ENCODE results near the gene ADGRG4. TPM values are rescaled to one million over a fixed set of nuclear protein-coding genes. Genes with fewer than 3 reads are reported as not detected.
A peak's percentile ranks its signal among the peaks of the same experiment; 100 is the strongest.

The ADGRG4 gene
- total and polyA plus RNA-seq, 2 donors (not counting 1 experiment from before 2014, with no cell fraction given): 0.03 TPM; not detected in 1

DNA sequence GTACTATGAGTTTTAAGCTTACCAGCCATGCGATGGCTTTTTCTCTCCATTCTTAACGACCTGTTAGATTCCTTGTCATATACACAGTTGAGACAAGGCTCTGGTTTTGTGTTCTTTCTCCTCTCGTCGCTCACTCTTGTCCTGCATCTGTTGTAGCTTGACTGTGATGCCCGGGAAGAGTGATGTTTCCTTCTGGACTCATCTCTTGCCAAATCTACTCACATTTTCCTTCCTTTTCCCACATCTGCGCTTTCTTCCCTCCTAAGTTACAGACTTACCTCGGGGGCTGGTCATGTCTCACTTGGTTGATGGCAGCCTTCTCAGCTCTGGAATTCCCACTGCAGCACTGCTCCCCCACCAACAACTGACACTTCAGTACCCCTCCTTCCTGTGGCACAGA lies 44.7 kb upstream of the ADGRG4 start:
- Histone ChIP-seq H3K27me3 (ENCODE audit: control insufficient read depth, insufficient read depth, low read length) (no peaks in the 10 kb centered on the region), H4K20me1 (ENCODE audit: control insufficient read depth, extremely low read depth, insufficient read depth, low read length) (no peaks in the 10 kb centered on the region), H3K36me3 (ENCODE audit: control insufficient read depth, insufficient read depth, low read length) (no peaks in the 10 kb centered on the region), H3K9me3 (ENCODE audit: control insufficient read depth, insufficient read depth, low read depth, low read length) (no peaks in the 10 kb centered on the region), H3K4me2 (ENCODE audit: extremely low read depth, insufficient read depth, low read length) (peak overlapping the region; percentile 32), H2AFZ (ENCODE audit: low read length) (peak overlapping the region; percentile 4), H3K9ac (ENCODE audit: insufficient read depth, low read length) (no peak overlapping the region), H3K79me2 (ENCODE audit: control insufficient read depth, insufficient read depth, low read length) (no peaks in the 10 kb centered on the region), H3K27ac (ENCODE audit: insufficient read depth, low read length) (peak overlapping the region; percentile 27), H3K4me3 (replicated peaks in 1 of 4; ENCODE audit: control extremely low read depth in 1 of 4, insufficient read depth in 1 of 4, low read depth in 3 of 4, low read length in 4 of 4) (peak overlapping the region in 1 of 4 experiments; percentile 27), H3K4me1 (ENCODE audit: control insufficient read depth, extremely low read depth, insufficient read depth, low read length) (peaks cover 21% of the 10 kb centered on the region)
- no peak for DNase-seq (ENCODE audit: low read depth in 2 of 2)
- TF ChIP-seq, protein P1, sequence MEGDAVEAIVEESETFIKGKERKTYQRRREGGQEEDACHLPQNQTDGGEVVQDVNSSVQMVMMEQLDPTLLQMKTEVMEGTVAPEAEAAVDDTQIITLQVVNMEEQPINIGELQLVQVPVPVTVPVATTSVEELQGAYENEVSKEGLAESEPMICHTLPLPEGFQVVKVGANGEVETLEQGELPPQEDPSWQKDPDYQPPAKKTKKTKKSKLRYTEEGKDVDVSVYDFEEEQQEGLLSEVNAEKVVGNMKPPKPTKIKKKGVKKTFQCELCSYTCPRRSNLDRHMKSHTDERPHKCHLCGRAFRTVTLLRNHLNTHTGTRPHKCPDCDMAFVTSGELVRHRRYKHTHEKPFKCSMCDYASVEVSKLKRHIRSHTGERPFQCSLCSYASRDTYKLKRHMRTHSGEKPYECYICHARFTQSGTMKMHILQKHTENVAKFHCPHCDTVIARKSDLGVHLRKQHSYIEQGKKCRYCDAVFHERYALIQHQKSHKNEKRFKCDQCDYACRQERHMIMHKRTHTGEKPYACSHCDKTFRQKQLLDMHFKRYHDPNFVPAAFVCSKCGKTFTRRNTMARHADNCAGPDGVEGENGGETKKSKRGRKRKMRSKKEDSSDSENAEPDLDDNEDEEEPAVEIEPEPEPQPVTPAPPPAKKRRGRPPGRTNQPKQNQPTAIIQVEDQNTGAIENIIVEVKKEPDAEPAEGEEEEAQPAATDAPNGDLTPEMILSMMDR (conservative IDR thresholded peaks at IDR 0.05 in 1 of 2, IDR thresholded peaks at IDR 0.05 in 1 of 2; ENCODE audit: low read depth in 1 of 2, low read length in 2 of 2): no peak
- TF ChIP-seq EZH2 (IDR thresholded peaks at IDR 0.05; ENCODE audit: low read length, missing control alignments): no peak

DNA sequence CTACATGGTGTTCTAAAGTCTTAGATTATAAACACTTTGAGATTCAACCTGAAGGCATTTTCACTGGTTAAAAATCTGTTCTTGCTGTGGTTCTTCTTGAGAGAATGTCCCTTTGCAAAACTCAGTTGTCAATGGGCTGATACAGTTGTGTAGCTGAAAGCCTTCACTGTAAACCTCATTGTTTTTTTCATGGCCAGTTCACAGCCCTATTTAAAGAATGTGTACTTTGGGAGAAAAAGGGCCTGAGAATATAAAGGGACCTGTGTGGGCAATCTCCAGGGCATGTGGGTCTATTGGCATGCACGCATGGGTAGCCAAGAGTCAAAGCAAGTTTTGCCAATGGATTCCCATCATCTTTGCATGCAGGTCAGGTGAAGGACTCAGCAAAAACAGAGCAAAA lies 41.8 kb upstream of the ADGRG4 start:
- Histone ChIP-seq H3K9ac (ENCODE audit: insufficient read depth, low read length) (no peak overlapping the region), H3K4me1 (ENCODE audit: control insufficient read depth, extremely low read depth, insufficient read depth, low read length) (peaks cover 25% of the 10 kb centered on the region), H3K79me2 (ENCODE audit: control insufficient read depth, insufficient read depth, low read length) (no peaks in the 10 kb centered on the region), H3K9me3 (ENCODE audit: control insufficient read depth, insufficient read depth, low read depth, low read length) (no peaks in the 10 kb centered on the region), H3K4me2 (ENCODE audit: extremely low read depth, insufficient read depth, low read length) (no peak overlapping the region), H3K4me3 (replicated peaks in 1 of 4; ENCODE audit: control extremely low read depth in 1 of 4, insufficient read depth in 1 of 4, low read depth in 3 of 4, low read length in 4 of 4) (no peak overlapping the region), H3K27me3 (ENCODE audit: control insufficient read depth, insufficient read depth, low read length) (no peaks in the 10 kb centered on the region), H3K36me3 (ENCODE audit: control insufficient read depth, insufficient read depth, low read length) (no peaks in the 10 kb centered on the region), H4K20me1 (ENCODE audit: control insufficient read depth, extremely low read depth, insufficient read depth, low read length) (no peaks in the 10 kb centered on the region), H3K27ac (ENCODE audit: insufficient read depth, low read length) (peak overlapping the region; percentile 52), H2AFZ (ENCODE audit: low read length) (no peak overlapping the region)
- TF ChIP-seq, protein P1 (conservative IDR thresholded peaks at IDR 0.05 in 1 of 2, IDR thresholded peaks at IDR 0.05 in 1 of 2; ENCODE audit: low read depth in 1 of 2, low read length in 2 of 2): no peak
- TF ChIP-seq EZH2 (IDR thresholded peaks at IDR 0.05; ENCODE audit: low read length, missing control alignments): no peak
- no peak for DNase-seq (ENCODE audit: low read depth in 2 of 2)

DNA sequence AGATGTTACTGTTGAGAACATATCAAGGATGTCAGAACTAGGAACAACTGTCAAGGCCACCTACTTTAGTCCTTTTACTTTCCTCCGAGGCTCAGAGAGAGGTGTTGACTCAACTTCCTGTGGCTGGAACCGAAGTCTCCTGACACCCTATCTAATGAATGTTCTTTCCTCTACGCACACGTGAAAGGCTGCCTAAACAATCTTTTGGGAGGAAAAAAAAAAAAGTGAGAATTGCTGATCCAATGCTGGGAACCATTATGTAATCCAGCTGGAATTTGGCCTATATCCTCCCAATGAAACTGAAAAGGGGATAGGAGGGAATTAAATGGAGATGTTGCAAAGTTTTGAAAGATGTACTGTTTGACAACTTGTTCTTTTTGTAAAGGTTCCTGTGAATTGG lies 41.2 kb upstream of the ADGRG4 start:
- Histone ChIP-seq H3K9me3 (ENCODE audit: control insufficient read depth, insufficient read depth, low read depth, low read length) (no peaks in the 10 kb centered on the region), H3K27ac (ENCODE audit: insufficient read depth, low read length) (peak overlapping the region; percentile 71), H4K20me1 (ENCODE audit: control insufficient read depth, extremely low read depth, insufficient read depth, low read length) (no peaks in the 10 kb centered on the region), H3K36me3 (ENCODE audit: control insufficient read depth, insufficient read depth, low read length) (no peaks in the 10 kb centered on the region), H2AFZ (ENCODE audit: low read length) (no peak overlapping the region), H3K4me3 (replicated peaks in 1 of 4; ENCODE audit: control extremely low read depth in 1 of 4, insufficient read depth in 1 of 4, low read depth in 3 of 4, low read length in 4 of 4) (no peak overlapping the region), H3K9ac (ENCODE audit: insufficient read depth, low read length) (no peak overlapping the region), H3K4me2 (ENCODE audit: extremely low read depth, insufficient read depth, low read length) (peak overlapping the region; percentile 13), H3K27me3 (ENCODE audit: control insufficient read depth, insufficient read depth, low read length) (no peaks in the 10 kb centered on the region), H3K79me2 (ENCODE audit: control insufficient read depth, insufficient read depth, low read length) (no peaks in the 10 kb centered on the region), H3K4me1 (ENCODE audit: control insufficient read depth, extremely low read depth, insufficient read depth, low read length) (peaks cover 23% of the 10 kb centered on the region)
- TF ChIP-seq, protein P1 (conservative IDR thresholded peaks at IDR 0.05 in 1 of 2, IDR thresholded peaks at IDR 0.05 in 1 of 2; ENCODE audit: low read depth in 1 of 2, low read length in 2 of 2): no peak
- TF ChIP-seq EZH2 (IDR thresholded peaks at IDR 0.05; ENCODE audit: low read length, missing control alignments): no peak
- DNase-seq (ENCODE audit: low read depth in 2 of 2): peak; percentile 54 to 77

Data from fibroblast of lung (primary cell).